COLO829 (cell line): ENCODE data around the gene TMEM245.

ENCODE experiments used
- DNase-seq: peaks from one replicate; pipeline ENCODE4 v3.0.0; 2012; ENCODE audit warnings: low spot score

TMEM245 gene

DNA sequence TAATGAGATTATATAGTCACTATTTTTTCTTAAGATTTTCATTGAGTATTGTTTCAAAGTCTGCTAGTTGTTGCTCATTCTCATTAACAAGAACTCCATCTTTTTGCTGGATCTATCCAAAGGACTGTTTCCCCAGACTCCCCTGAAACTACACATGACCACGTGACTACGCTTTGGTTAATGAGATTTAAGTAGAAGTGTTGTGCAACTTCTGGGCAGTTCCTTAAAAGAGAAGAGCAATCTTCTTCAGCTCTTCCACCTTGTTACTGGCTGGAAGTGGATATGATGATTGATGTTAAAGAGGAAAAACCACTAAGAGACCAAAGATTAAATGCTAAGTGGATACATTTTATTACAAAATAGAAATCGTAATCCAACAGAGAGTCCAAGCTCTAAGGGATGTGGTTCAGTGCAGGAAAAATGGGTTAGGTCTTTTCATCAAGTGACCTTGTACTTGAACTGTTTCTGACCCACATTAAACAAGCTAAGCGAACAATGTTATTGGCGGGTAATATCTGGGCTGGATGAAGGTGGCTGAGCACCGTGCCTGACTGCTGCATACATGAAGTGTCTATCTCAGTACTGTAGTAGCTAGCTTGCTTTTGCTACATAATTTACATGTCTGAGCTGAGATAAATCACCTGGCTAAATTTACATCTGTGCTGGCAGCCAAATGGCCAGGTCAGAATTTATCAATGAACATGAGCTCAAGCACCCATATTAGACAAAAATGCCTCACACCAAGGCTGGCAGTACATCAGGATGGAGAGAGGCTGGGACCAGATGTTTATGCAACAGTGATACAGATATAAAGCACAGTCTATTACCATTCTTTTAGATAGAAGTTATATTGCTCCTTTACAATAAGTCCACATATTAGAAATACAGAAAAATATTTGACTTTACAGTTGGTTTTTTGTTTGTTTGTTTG lies 98.9 kb downstream of the TMEM245 start:
- DNase-seq, result no peak

DNA sequence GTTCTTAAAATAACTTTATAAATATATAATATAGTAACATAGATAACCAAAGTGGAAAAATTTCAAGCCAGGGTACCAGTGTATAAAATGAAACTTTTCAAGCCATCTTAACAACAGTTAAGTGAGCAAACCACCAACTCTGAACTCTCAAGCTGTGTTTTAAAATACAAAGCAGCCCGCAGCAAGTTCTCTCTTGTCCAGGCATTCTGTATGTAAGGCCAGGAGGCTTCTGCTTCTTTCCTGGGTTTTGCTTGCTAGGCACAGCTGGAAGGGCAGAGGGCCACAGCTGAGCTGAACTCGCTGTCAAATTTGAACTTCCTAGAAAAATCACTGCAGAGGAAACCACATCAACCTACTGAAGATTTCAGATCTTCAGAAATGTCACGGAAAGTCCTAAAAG lies 99.6 kb downstream of the TMEM245 start:
- DNase-seq, result no peak

DNA sequence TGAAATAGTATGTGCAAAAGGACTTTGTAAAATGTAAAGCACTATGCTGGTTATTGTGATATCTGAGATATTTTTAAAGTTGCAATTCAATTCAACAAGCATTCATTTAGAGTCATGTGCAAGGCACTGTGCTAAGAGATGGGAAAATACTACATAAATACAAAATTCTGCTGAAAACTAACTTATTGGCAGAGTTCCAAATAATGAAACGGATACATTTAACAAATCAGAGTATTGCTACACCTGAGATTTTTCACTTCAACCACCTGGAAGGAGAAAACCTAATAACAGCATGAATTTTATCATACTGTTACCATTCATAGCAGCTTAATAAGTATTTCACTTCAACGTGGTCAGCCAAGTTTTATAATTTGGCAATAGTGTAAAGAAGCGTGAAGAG lies 100.3 kb downstream of the TMEM245 start:
- no peak for DNase-seq

DNA sequence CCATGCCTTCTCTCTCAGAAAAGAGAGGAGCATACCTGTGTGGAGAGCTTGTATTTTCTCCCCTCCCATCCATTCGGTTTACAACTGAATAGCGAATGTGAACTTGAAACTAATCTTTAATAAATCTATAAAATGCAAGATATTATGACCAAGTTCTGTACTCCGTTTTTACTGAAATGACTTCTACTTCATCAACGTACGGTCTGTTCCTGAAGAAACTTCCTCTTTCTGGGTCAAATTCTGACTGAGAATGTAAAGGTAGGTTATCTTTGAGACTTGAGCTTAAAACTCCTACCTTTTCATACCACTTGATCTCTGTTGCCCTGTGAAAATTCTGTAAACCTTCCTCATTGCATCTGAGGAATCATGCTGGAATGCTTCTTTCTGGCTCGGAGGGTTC lies 102.3 kb downstream of the TMEM245 start:
- DNase-seq, result no peak

DNA sequence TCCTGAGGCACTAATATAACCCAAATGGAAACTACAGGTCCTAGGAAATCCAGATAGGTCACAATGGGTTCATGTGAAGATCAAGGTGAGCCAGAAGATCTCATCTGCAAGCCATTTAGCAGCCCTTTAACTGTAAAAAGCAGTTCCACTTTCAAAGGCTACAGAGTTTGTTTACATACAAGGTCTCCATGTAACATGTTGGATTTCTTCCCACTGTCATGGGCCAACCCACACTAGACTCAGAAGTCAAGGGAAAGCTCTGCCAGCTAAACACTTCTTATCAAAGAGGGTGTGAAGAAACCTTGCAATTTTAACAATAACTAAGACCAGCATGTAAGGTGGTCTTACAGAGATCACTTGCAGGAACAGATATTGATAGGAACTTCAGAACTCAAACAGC lies 102.7 kb downstream of the TMEM245 start:
- DNase-seq, result no peak

DNA sequence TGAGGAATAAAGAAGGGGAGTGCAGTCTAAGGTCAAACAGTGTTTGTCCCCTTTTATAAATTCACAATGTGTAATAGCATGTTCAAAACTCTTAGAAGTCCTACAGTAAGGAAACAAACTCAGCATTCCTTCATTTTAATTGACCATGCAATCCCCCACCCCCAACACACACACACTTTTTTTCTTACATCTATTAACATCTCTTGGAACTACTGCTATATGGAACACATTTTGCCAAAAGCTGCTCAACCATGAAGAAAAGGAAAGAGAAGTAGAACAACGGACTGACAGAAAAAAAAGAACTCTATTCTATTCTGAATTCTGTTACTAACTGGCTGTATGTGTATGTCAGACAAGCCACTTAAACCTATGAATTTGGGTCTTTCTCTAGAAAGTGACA lies 103.6 kb downstream of the TMEM245 start:
- no peak for DNase-seq

DNA sequence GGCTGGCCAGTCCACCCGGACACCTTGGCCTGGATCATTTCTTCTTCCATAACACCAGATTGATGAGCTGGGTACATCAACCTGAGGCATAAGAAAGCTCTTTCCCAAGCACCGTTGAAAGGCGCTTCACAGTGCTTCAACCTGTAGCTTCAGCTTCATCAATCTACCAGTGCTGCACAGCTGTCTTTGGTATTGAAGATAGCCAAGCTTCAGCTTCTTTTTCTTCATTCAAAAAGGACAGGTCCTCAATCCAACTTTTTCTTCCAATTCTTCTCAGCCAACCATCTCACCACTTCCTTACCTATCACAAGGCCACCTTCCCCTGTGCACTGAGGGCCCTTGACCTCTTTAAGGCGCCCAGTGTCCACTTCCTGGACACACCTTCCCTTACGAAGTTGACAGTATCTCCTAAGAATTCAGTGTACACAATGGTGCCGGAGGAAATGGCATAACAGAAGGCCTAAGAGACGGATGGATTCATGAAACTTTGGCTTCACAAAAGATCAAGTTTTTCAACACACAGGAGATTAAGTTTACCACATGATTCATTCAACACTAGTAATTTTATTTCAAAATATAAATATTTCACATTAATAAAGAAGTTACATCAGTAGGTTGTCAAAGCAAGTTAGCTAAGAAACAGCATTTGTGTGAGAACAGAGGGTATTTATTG lies 105.0 kb downstream of the TMEM245 start:
- no peak for DNase-seq

DNA sequence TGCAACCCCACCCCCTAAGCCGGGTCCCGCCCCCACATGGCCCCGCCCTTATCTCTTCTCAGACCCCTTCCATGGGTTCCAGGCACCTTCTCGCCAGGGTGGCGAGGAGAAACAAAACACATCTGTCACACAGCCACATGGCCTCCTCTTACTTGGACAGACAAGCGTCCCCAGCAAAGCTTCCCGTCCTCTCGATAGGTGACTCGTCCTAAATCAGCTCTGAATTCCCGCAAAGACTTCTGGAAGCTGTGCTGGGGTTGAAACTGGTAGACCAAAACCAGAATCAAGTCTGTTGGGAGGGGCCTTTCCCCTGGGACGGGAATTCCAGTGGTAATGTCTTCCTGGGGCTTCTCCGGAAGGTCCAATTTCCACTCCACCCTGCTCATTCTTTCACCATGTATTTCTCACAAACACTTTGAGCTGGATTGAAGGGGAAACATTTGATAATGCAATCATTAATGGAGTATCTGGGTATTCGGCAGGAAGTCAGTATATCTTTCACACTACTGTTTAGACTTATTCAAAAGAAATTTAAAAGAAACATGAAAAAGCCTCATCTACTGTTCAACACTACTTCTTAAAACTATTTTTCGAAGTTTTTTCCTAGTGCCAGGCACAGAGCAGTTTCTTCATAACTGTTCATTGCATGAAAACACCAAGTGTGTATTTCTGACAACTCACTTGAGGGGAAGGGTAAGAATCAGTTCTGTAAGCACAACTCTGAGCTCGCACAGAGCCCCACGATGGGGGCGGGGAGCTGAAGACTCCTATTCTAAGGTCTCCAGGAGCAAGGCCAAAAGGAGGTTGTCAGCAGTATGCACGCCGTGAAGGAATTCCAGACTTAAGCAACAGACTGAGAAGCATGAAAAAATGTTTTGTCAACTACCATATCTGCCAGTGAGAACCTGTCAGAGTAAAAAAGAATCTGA lies 105.8 kb downstream of the TMEM245 start:
- peak; percentile 13 for DNase-seq

DNA sequence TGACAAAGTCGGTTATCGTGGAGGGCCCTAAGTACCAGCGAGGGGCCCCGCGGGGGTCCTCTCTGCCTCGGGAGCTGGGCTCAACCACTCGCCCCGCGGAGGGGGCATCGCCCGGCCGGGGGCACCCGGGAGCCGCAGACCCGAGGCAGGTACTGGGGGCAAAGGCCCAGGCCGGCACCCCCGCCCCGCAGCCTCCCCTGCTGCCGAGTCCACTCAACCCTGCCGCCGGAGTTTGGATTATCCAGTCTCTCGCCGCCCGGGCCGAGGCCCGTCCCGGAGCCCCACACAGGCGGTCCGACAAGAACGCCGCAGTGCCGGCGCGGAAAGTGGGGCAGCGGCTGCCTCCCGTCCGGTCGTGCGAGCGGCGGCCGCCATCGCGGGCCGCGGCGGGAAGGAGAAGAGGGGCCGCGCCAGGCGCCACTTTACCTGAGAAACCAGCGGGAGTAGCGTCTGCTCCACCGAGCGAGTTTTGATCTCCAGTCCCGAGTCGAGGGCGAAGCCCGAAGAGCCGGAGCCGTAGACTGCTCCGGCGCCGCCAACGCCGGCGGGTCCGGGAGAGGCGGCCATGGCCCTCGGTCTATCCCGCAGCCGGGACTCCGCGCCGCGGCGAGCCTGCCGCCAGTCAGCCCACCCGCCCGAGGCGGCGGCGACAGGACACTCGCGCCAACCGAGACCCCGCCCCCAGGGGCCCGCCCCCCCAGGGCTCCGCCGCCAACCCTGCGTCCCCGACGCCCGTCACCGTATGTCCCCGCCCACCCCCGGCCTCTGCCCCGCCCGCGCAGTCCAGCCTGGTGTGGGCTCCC lies 106.7 kb downstream of the TMEM245 start, which contains the start of gene CTNNAL1:
Gene CTNNAL1 (minus strand): TSS at position 624 of the 803 bp plus-strand sequence. CDS start 57 bp downstream, at position 567.
- peak; percentile 82 for DNase-seq

DNA sequence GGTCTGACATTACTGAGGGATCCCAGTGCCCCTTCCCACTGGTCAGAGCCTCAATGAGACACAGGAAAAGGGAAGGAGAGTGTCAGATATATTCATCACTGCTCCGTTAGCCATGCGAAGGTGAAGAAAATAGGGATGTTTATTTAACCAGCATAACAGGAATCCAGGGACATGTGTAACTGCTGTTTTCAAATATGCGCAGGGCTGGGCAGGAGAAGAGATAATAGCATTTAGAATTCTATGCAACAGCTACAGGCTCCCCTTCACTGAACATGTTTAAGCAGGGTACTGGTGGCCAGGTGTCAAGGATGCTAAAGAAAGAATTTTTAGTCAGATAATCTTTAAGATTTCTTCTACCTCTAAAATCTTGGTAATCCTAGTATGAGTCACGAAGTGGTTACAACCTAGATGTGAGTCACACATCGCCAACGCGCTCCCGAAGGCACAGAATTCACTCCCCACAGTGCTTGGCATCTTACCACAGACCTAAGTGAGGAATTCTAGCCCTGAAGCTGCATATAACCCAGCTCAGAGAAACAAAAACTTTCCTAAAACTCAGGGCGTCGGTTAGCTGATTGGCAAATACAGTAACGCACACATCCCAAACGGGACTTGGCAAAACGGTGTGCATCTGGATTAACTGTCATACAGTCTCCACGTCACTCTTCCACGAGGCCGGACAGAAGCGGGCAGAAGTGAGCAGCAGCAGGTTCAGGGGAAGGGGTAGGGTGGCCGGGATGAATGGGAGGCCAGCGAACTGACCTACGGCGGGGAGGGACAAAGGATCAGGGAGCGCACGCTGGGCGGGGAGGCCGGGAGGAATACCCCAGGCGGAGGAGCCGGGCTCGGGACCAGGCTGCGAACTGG lies 107.5 kb downstream of the TMEM245 start:
- DNase-seq, result peak; percentile 82

DNA sequence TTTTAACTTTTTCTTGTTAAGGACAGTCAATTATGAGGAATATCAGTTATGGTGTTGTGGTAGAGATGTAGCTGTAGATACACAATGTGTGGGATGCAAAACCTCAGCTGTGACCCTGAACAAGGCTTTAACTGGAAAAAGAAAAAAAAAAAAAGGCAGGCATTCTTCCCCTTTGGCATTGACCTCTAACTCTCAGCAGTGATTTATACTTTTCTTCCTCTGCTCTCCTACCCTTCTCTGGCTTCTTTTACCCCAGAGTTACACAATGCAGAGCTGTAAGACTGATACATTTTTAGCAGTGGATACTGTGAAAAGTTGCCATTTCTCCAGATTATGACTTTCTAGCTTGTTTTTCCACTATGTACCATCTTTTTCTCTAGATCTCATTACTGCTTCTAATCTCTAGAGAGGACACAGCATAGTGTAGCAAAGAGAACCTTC lies 108.5 kb downstream of the TMEM245 start:
- DNase-seq, result no peak

DNA sequence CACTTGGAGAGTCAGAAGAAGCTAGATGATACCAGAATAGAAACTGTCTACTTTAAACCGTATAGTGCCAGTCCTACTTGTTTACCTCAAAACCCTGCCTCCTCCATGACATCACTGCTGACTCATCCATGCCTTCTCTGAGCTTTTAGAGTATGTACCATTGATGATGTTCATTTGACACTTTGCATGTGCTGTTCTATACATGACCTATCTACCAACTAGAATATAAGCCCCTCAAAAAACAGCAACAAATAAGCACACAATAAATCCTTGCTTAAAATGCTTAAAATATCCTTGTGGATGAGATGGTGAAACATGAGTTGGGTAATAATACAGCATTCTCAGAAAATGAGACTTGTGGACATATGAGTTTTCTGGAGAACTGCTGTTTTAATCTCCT lies 109.0 kb downstream of the TMEM245 start:
- peak; percentile 27 for DNase-seq

DNA sequence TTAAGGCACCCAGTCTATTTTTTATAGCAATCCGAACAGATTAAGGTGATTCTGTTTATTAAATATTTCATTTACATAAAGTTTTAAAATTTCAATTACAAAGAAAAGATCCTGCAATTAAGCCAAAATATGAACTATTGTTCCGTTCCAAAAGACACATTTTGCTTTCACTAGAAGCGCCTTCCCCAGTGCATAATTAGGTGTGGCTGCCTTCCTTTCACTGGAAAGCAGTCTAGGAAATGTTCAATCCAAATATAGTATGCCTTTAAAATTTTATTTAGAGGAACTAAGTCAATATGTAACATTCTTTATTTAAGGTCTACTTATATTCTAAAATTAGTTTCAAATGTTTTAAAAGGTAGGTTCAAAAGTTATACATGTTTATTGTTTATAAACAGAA lies 114.1 kb downstream of the TMEM245 start:
- DNase-seq, result no peak

DNA sequence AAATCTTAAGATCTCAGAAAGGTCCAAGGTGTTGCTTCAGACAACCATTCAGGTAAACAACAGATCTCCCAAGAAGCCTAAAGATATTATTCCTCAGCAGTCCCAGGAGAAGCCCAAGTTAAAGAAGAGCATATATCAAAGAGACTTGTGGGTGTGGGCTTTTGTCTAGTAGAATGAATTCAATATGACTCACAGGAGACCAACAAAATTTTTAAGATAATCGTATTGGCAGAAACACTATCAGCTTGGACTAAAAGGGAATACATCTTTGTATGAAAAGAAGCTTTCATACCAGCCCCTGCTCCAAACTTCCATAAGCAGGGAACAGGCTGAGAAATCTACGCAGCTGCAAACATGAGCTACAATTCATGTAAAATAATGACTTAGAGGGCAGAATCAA lies 116.6 kb downstream of the TMEM245 start:
- DNase-seq, result no peak

DNA sequence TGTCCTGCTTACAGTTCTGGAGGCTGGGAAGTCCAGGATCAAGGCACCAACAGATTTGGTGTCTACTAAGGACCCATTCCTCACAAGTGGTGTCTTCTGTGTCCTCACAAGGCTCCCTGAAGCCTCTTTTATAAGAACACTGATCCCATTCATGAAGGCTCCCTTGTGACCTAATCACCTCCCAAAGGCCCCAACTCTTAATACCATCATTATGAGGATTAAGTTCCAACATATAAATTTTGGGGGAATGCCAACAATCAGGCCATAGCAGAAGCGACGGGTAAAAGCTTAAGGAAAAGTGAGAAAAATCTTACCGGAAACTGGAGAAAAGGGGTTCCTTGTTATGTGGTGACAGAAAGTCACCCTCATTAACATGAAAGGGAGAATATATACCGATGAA lies 117.6 kb downstream of the TMEM245 start:
- DNase-seq, result peak; percentile 46

DNA sequence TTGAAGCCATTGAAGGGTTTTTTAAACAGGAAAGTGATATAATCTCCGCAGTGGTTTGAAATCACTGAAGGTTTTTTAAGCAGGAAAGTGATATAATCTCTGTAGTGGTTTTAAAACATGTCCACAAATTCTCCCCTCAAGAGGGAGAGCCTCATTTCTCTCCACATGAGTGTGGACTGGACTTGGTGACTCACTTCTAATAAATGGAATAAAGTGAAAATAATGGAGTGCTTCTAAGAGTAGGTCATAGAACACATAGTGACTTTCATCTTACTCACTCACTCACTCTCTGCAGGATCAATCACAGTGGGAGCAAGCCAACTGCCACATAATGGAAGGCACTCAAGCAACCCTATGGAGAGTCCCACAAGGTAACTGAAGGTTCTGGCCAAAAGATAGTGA lies 118.5 kb downstream of the TMEM245 start:
- DNase-seq, result peak; percentile 60

DNA sequence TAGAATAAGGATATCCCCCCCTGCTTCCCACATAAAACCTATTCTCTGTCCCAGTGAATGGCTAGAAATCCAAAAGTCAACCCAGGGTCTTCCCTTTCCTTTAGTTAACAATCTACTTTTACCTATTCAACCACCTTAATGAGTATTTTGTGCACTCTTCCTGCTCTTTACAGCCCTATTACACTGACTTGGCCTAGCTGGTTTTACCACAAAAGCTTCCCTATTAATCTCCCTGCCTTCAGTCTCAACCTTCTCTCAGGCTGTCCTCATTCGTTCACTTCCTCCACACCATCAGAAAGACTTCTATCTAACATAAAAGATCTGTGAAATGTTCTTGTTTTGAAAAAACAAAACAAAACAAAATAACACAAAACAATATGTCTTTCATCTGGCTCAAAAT lies 122.6 kb downstream of the TMEM245 start:
- DNase-seq, result no peak

DNA sequence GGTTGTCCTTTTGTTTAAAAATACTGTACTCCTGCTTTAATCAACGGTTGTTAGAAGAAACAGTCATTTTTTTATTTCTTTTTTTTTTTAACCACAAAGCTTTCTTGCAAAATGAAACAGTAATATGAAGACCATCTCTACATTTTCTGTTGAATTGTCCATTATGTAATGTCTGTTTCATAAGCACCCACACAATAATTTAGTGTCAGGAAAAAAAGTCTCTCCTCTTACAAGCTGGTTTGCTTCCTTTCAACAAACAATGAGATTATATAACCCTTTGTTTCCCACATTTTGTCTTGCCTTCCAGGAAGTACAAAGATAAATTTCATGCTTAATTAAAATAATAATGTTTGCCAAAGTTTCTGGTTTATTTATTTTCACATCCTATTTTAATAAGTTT lies 123.1 kb downstream of the TMEM245 start:
- no peak for DNase-seq

DNA sequence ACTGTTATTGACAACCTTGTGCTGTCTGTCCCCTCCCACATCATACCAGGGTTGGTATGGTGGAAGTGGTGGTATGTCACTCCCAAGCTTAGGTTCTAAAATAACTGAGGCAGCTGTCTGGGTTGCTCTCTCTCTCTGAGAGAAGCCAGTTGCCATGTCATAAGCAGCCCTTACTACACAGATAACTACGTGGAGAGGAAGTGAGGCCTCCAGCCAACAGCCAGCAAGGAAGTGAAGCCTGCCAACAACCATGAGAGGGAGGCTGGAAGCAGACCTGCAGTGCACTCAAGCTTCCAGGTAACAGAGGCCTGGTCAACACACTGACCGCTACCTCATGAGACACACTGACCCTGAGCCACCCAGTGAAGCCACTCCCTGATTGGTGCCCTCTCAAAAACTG lies 125.1 kb downstream of the TMEM245 start:
- no peak for DNase-seq

DNA sequence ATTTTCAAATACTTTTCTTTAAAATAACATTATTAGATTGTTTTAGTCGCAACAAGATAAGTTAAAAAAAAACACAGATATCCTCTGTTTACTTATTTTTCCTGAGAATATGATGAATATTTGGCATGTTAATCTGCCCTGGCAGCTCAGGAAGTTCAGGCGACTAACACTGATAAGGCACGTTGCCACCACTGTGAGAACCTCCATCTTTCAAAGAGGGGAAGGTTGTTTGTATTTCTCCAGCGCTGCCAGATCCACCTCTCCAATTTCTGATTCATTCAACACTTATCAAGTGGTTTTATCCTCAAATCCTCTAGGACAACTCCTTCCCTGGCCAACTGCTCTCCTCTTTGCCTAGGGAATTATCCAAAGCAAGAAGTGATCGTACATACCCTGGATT lies 128.3 kb downstream of the TMEM245 start:
- no peak for DNase-seq
